Neuronal stem cell (in vitro differentiated cells): Measurements from ENCODE around the gene C5.

Experiments
- DNase-seq: peaks from one replicate; pipeline ENCODE4 v3.0.0-alpha.2; 2013; ENCODE audit warnings: low spot score
- H2AFZ ChIP-seq: one replicate; pipeline ENCODE4 v1.6.1; 2013; ENCODE audit warnings: mild to moderate bottlenecking, low read length, inconsistent platforms
- H2AK5ac ChIP-seq: 2 replicates; pipeline ENCODE4 v1.6.1; 2013; ENCODE audit warnings: low read depth, mild to moderate bottlenecking, inconsistent platforms, low read length, moderate library complexity, mixed read lengths
- H2BK120ac ChIP-seq: 2 replicates; pipeline ENCODE4 v1.6.1; 2013; ENCODE audit warnings: low read depth, mild to moderate bottlenecking, inconsistent platforms, low read length, moderate library complexity, mixed read lengths
- H2BK12ac ChIP-seq: one replicate; pipeline ENCODE4 v1.6.1; 2013; ENCODE audit warnings: low read length, inconsistent platforms
- H2BK15ac ChIP-seq: 2 replicates; pipeline ENCODE4 v1.6.1; 2013; ENCODE audit warnings: mild to moderate bottlenecking, low read length, inconsistent platforms, mixed read lengths
- H2BK5ac ChIP-seq: one replicate; pipeline ENCODE4 v1.6.1; 2013; ENCODE audit warnings: inconsistent platforms, mild to moderate bottlenecking, low read length, moderate library complexity
- H3K14ac ChIP-seq: one replicate; pipeline ENCODE4 v1.6.1; 2013; ENCODE audit warnings: low read length, inconsistent platforms
- H3K18ac ChIP-seq: 2 replicates; pipeline ENCODE4 v1.6.1; 2013; ENCODE audit warnings: low read length, inconsistent platforms
- H3K23ac ChIP-seq: 2 replicates; pipeline ENCODE4 v1.6.1; 2013; ENCODE audit warnings: low read depth, mild to moderate bottlenecking, mixed read lengths, low read length, inconsistent platforms; ENCODE audit not compliant: poor library complexity
- H3K27ac ChIP-seq: replicated peaks from 3 replicates; pipeline ENCODE4 v1.5.1; 2013; ENCODE audit warnings: low read length, inconsistent platforms
- H3K27me3 ChIP-seq, 3 experiments: 2 replicates each; pipeline ENCODE4 v1.6.1; 2013; ENCODE audit warnings: low read length in 3 of 3, mild to moderate bottlenecking in 2 of 3, inconsistent platforms in 1 of 3, low read depth in 1 of 3, mixed read lengths in 1 of 3, moderate library complexity in 1 of 3; ENCODE audit not compliant: control insufficient read depth in 3 of 3, insufficient read depth in 3 of 3
- H3K36me3 ChIP-seq, 2 donors: replicated peaks in 1 of 2; 2 replicates each; pipeline ENCODE4 v1.6.1; 2013; ENCODE audit warnings: low read length in 2 of 2; ENCODE audit not compliant: control insufficient read depth in 2 of 2, insufficient read depth in 2 of 2
- H3K4ac ChIP-seq: 2 replicates; pipeline ENCODE4 v1.6.1; 2013; ENCODE audit warnings: inconsistent platforms, mild to moderate bottlenecking, low read length, moderate library complexity
- H3K4me1 ChIP-seq, 2 donors: 1 replicate in 1 of 2; 2 replicates in 1 of 2; pipeline ENCODE4 v1.6.1; 2013; ENCODE audit warnings: low read length in 2 of 2, low read depth in 1 of 2; ENCODE audit not compliant: control insufficient read depth in 2 of 2, insufficient read depth in 1 of 2
- H3K4me2 ChIP-seq: one replicate; pipeline ENCODE4 v1.6.1; 2013; ENCODE audit warnings: mild to moderate bottlenecking, low read length, inconsistent platforms; ENCODE audit not compliant: insufficient read depth, poor library complexity, severe bottlenecking
- H3K4me3 ChIP-seq, 2 donors: 2 replicates each; pipeline ENCODE4 v1.5.1; 2013; ENCODE audit warnings: low read length in 2 of 2, mild to moderate bottlenecking in 2 of 2, inconsistent platforms in 1 of 2, moderate library complexity in 1 of 2
- H3K79me1 ChIP-seq: one replicate; pipeline ENCODE4 v1.6.1; 2013; ENCODE audit warnings: low read depth, mild to moderate bottlenecking, inconsistent platforms, low read length, moderate library complexity
- H3K9ac ChIP-seq: one replicate; pipeline ENCODE4 v1.6.1; 2013; ENCODE audit warnings: mild to moderate bottlenecking, low read depth, low read length, inconsistent platforms; ENCODE audit not compliant: poor library complexity
- H3K9me3 ChIP-seq, 2 donors: replicated peaks in 1 of 2; 2 replicates each; pipeline versions ENCODE3 to v1.6.1; 2013; ENCODE audit warnings: low read length in 2 of 2, mild to moderate bottlenecking in 2 of 2, inconsistent platforms in 1 of 2, low read depth in 1 of 2, mixed read lengths in 1 of 2, moderate library complexity in 1 of 2; ENCODE audit not compliant: control insufficient read depth in 2 of 2, insufficient read depth in 1 of 2
- H4K8ac ChIP-seq: one replicate; pipeline ENCODE4 v1.6.1; 2013; ENCODE audit warnings: low read depth, mild to moderate bottlenecking, inconsistent platforms, low read length, moderate library complexity
- H4K91ac ChIP-seq: one replicate; pipeline ENCODE4 v1.6.1; 2013; ENCODE audit warnings: low read length, low read depth, mild to moderate bottlenecking, inconsistent platforms; ENCODE audit not compliant: poor library complexity
- WGBS, 2 donors: extraction: QIAGEN DNeasy Blood & Tissue Kit; methylation state at CpG; one replicate each; pipeline ENCODE4 v1.1.7; 2013; ENCODE audit warnings: missing lambda C conversion rate in 2 of 2, mixed read lengths in 1 of 2; ENCODE audit not compliant: insufficient read length in 2 of 2, insufficient replicate concordance in 1 of 2; ENCODE audit errors: extremely low coverage in 2 of 2; 5-methylcytosine and 5-hydroxymethylcytosine counted together

Gene C5

DNA sequence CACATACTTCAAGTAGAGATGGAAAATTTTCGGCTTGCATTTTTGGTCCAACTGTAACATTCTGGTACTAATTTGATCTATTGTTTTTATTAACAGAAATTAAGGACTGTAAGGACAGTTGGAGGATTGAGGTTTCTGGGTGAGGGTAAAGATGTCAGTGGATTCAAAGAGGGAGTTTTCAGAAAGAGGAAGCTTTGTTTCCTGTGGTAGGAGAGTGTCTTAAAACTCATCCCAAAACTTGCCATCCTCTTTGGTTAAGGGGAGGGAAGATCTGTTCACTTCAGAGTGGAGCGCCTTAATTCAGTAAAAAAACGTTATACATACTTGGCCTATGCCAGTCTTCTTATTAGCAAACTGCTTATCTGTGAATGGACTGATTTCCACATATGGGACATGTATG is 38.5 kb upstream of the C5 start:
- WGBS, 2 donors, result no CpG with 5 or more reads among the region's 3 CpGs
- Histone ChIP-seq H4K8ac (no peak overlapping the region), H3K27ac (no peak overlapping the region), H3K4ac (no peak overlapping the region), H3K36me3 (peaks cover 2 to 51% of the 10 kb centered on the region in 2 donors), H3K23ac (no peak overlapping the region), H3K9ac (no peak overlapping the region), H2AK5ac (no peak overlapping the region), H3K9me3 (no peaks in the 10 kb centered on the region), H3K4me1 (peaks cover 0 to 1% of the 10 kb centered on the region in 2 donors), H2BK120ac (no peak overlapping the region), H2BK12ac (no peak overlapping the region), H2AFZ (no peak overlapping the region), H3K4me3 (no peak overlapping the region), H3K18ac (no peak overlapping the region), H3K27me3 (no peaks in the 10 kb centered on the region), H2BK15ac (no peak overlapping the region), H2BK5ac (no peak overlapping the region), H3K4me2 (no peak overlapping the region), H4K91ac (no peak overlapping the region), H3K14ac (no peak overlapping the region), H3K79me1 (no peaks in the 10 kb centered on the region)
- no peak for DNase-seq

DNA sequence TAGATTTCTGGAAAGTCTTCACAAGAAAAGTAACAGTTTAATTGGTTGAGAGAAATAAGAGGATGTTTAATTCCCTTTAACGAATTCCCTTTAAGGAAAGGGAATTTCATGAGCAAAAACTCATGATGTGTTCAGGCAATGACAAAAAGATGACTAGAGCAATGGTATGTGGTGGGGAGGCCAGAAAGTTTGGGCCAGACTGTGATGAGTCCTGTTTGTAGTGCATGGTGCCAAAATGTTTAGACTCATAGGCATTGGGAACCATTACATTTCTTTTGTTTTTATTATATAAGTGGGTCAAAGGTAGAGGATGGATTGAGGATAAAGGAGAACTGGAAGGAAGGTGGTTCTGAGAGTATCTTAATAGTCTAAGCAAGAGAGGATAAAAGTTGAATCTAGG is 35.6 kb upstream of the C5 start:
- Histone ChIP-seq H4K91ac (no peak overlapping the region), H2BK15ac (no peak overlapping the region), H2BK5ac (no peak overlapping the region), H2BK120ac (no peak overlapping the region), H3K27me3 (no peaks in the 10 kb centered on the region), H3K23ac (no peak overlapping the region), H3K14ac (no peak overlapping the region), H3K9ac (no peak overlapping the region), H3K36me3 (peaks cover 4 to 61% of the 10 kb centered on the region in 2 donors), H2BK12ac (no peak overlapping the region), H4K8ac (no peak overlapping the region), H3K9me3 (no peaks in the 10 kb centered on the region), H2AFZ (no peak overlapping the region), H3K79me1 (no peaks in the 10 kb centered on the region), H3K4ac (no peak overlapping the region), H3K18ac (no peak overlapping the region), H3K27ac (no peak overlapping the region), H3K4me1 (peaks cover 0 to 1% of the 10 kb centered on the region in 2 donors), H3K4me2 (no peak overlapping the region), H2AK5ac (no peak overlapping the region), H3K4me3 (no peak overlapping the region)
- no CpG with 5 or more reads among the region's 1 CpG for WGBS, 2 donors
- no peak for DNase-seq

DNA sequence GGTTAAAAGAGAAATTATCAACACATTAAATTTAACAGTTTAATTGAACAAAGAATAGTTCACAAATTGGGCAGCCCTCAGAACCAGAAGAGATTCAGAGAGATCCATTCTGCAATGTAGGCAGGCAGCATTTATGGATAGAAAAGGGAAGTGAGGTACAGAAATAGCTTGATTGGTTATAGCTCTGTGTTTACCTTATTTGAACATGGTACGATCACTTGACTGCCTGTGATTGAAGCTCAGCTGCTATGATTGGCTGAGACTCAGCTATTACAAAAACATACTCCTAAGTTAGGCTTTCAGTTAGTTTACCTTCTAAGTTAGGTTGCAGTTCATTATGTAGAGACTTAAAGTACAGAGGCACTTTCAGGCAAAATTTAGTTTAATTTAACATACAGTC is 32.0 kb upstream of the C5 start:
- Histone ChIP-seq H3K4me3 (no peak overlapping the region), H3K27me3 (no peaks in the 10 kb centered on the region), H3K4me2 (no peak overlapping the region), H2BK120ac (no peak overlapping the region), H3K18ac (no peak overlapping the region), H2AFZ (no peak overlapping the region), H3K14ac (no peak overlapping the region), H2BK12ac (no peak overlapping the region), H3K4me1 (peaks cover 0 to 1% of the 10 kb centered on the region in 2 donors), H2BK5ac (no peak overlapping the region), H4K8ac (no peak overlapping the region), H4K91ac (no peak overlapping the region), H2BK15ac (no peak overlapping the region), H3K9me3 (no peaks in the 10 kb centered on the region), H3K9ac (no peak overlapping the region), H3K79me1 (no peaks in the 10 kb centered on the region), H3K36me3 (peaks cover 4 to 39% of the 10 kb centered on the region in 2 donors), H3K23ac (no peak overlapping the region), H3K27ac (no peak overlapping the region), H2AK5ac (no peak overlapping the region), H3K4ac (no peak overlapping the region)
- WGBS, 2 donors, result no CpG with 5 or more reads among the region's 1 CpG
- no peak for DNase-seq

DNA sequence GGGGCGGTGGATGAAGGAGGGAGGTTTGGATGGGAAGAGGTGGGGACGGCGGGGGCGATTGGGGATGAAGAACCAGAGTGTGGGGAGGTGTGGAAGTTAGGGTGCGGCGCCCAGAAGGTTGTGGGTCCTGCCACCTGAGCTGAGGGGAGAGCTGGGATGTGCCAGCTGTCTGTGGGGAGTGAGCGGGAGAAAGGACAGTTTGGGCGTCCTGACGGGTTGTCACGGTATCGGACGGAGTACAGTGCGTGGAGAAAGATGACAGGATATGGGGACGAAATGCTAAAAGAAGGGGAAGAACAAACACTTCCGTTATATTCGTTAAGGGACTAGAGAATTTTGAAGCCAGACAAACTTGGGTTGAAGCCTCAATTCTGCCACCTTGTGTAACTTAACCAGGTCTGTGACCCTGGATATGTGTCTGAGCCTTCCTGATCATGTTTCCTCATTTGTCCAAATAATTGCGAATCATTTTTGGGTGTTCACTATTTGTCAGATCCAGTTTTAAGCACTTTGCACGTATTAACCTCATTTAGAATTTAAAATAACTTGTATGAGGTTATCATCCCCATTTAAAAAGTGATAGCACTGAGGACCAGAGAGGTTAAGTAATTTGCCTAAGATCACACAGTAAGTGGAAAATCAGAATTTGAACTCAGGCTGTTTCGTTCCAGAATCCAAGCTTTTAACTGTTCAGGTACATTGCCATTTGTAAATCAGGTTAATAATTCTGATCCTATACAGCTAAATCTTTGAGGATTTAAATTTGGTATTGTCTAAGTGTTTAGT is 25.4 kb upstream of the C5 start:
- Histone ChIP-seq H3K14ac (no peak overlapping the region), H3K4me2 (peak overlapping the region; percentile 91), H3K79me1 (peaks cover 2% of the 10 kb centered on the region), H2AK5ac (no peak overlapping the region), H3K36me3 (peaks cover 2 to 3% of the 10 kb centered on the region in 2 donors), H3K4ac (no peak overlapping the region), H2BK120ac (no peak overlapping the region), H2BK12ac (no peak overlapping the region), H4K91ac (no peak overlapping the region), H2BK15ac (no peak overlapping the region), H3K9ac (peak overlapping the region; percentile 93), H3K18ac (peak overlapping the region; percentile 99), H3K27ac (no peak overlapping the region), H3K23ac (peak overlapping the region; percentile 12), H3K9me3 (peaks cover 0 to 5% of the 10 kb centered on the region in 2 donors), H2BK5ac (peak overlapping the region; percentile 4), H2AFZ (peak overlapping the region; percentile 98), H4K8ac (no peak overlapping the region), H3K27me3 (no peaks in the 10 kb centered on the region), H3K4me3 (peak overlapping the region; percentile 86 to 89), H3K4me1 (peaks cover 0 to 6% of the 10 kb centered on the region in 2 donors)
- WGBS, 2 donors, result no CpG with 5 or more reads among the region's 19 CpGs
- no peak for DNase-seq
